ENCODE results near the gene CPA5. TPM values are rescaled to one million over a fixed set of nuclear protein-coding genes. Genes with fewer than 3 reads are reported as not detected.

CPA5 gene
- total and polyA plus RNA-seq, 2 of the 8 experiments (the other 6 are each of a cell fraction or from before 2014, with no cell fraction given): 0.12 TPM; not detected in 1

Other genes with a start within 250 kb of the CPA5 start
- 25.6 and 28.5 TPM in 2 replicates for gene TMEM209, start 139.4 kb upstream of the CPA5 start, total RNA-seq (2021; fragmentation: NEBNext Ultra II Directional; extraction: Animal tissue kit (Norgen Biotek cat#: 25700))
- 23.5 and 30.5 TPM in 2 replicates for gene TMEM209, start 139.4 kb upstream of the CPA5 start, polyA plus RNA-seq (2011; rRNA removed)
- not detected in 2 replicates for gene SSMEM1, start 137.0 kb upstream of the CPA5 start, total RNA-seq (2021; fragmentation: NEBNext Ultra II Directional; extraction: Animal tissue kit (Norgen Biotek cat#: 25700))
- gene SSMEM1, start 137.0 kb upstream of the CPA5 start, polyA plus RNA-seq (2011; rRNA removed): not detected in 2 replicates
- 0.31 TPM in 1 of 2 replicates, not detected in the other for gene CPA2, start 78.0 kb upstream of the CPA5 start, total RNA-seq (2021; fragmentation: NEBNext Ultra II Directional; extraction: Animal tissue kit (Norgen Biotek cat#: 25700))
- 0.21 and 0.22 TPM in 2 replicates for gene CPA2, start 78.0 kb upstream of the CPA5 start, polyA plus RNA-seq (2011; rRNA removed)
- not detected in 2 replicates for gene CPA4, start 51.7 kb upstream of the CPA5 start, total RNA-seq (2021; fragmentation: NEBNext Ultra II Directional; extraction: Animal tissue kit (Norgen Biotek cat#: 25700))
- 0.03 TPM in 1 of 2 replicates, not detected in the other for gene CPA4, start 51.7 kb upstream of the CPA5 start, polyA plus RNA-seq (2011; rRNA removed)
- gene CPA1, start 35.7 kb downstream of the CPA5 start, total RNA-seq (2021; fragmentation: NEBNext Ultra II Directional; extraction: Animal tissue kit (Norgen Biotek cat#: 25700)): not detected in 2 replicates
- gene CPA1, start 35.7 kb downstream of the CPA5 start, polyA plus RNA-seq (2011; rRNA removed): 0.06 TPM in 1 of 2 replicates, not detected in the other
- 12.8 and 13.3 TPM in 2 replicates for gene CEP41, start 96.2 kb downstream of the CPA5 start, total RNA-seq (2021; fragmentation: NEBNext Ultra II Directional; extraction: Animal tissue kit (Norgen Biotek cat#: 25700))
- 8.2 and 9.3 TPM in 2 replicates for gene CEP41, start 96.2 kb downstream of the CPA5 start, polyA plus RNA-seq (2011; rRNA removed)
- 269 and 283 TPM in 2 replicates for gene MEST, start 147.3 kb downstream of the CPA5 start, total RNA-seq (2021; fragmentation: NEBNext Ultra II Directional; extraction: Animal tissue kit (Norgen Biotek cat#: 25700))
- 152 and 176 TPM in 2 replicates for gene MEST, start 147.3 kb downstream of the CPA5 start, polyA plus RNA-seq (2011; rRNA removed)

Measured in H1 (cell line).